ENCODE results near the gene ZNF662. TPM values are rescaled to one million over a fixed set of nuclear protein-coding genes. Genes with fewer than 3 reads are reported as not detected.

The ZNF662 gene
- total RNA-seq, 1 experiment from 2014 or later = 0.04 TPM

DNA sequence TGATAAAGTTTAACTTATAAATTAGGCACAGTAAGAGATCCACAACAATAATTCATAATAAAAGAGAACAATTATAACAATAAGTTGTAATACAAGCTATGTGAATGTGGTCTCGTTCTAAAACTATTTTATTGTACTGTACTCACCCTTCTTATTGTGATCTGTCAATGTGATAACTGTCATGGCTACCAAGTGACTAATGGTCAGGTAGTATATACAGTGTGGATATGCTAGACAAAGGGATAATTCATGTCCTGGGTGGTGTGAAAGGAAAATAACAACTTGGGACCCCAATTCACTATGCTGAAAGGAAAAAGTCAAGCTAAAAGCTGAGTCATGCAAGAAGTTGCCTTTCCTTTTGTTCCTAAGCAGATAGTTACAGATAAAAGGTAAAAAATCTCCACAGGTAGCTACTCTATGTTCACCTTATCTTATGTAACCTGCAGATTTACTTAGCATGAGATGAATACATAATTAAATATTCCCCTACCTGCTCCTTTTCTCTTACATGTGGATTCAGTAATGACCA, 19.6 kb upstream of the ZNF662 start:
- no peaks in the 10 kb centered on the region for H3K36me3 ChIP-seq (ENCODE audit: low read depth, low read length)
- no peak for TF ChIP-seq EZH2phosphoT487 (IDR thresholded peaks at IDR 0.05; ENCODE audit: borderline replicate concordance, low read length)
- no peak for TF ChIP-seq EZH2 (IDR thresholded peaks at IDR 0.05; ENCODE audit: low read length, unreplicated experiment)
- TF ChIP-seq, protein P1, sequence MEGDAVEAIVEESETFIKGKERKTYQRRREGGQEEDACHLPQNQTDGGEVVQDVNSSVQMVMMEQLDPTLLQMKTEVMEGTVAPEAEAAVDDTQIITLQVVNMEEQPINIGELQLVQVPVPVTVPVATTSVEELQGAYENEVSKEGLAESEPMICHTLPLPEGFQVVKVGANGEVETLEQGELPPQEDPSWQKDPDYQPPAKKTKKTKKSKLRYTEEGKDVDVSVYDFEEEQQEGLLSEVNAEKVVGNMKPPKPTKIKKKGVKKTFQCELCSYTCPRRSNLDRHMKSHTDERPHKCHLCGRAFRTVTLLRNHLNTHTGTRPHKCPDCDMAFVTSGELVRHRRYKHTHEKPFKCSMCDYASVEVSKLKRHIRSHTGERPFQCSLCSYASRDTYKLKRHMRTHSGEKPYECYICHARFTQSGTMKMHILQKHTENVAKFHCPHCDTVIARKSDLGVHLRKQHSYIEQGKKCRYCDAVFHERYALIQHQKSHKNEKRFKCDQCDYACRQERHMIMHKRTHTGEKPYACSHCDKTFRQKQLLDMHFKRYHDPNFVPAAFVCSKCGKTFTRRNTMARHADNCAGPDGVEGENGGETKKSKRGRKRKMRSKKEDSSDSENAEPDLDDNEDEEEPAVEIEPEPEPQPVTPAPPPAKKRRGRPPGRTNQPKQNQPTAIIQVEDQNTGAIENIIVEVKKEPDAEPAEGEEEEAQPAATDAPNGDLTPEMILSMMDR (conservative IDR thresholded peaks at IDR 0.05; ENCODE audit: low read depth, low read length) = no peak
- H3K4me1 ChIP-seq (ENCODE audit: insufficient read depth, low read length) = peaks cover 24% of the 10 kb centered on the region
- H3K27me3 ChIP-seq (ENCODE audit: low read length) = no peaks in the 10 kb centered on the region
- H3K27ac ChIP-seq (ENCODE audit: low read length) = peak overlapping the region; percentile 22; the same call in 1 of the 2 replicates
- peak overlapping the region; percentile 32; the same call in 1 of the 2 replicates for H2AFZ ChIP-seq (ENCODE audit: low read length)
- no peak overlapping the region for H3K4me2 ChIP-seq (ENCODE audit: low read length)
- no peaks in the 10 kb centered on the region for H4K20me1 ChIP-seq (ENCODE audit: low read length)
- no peaks in the 10 kb centered on the region for H3K9me2 ChIP-seq (replicated peaks; ENCODE audit: low read length)
- POLR2A ChIA-PET (ENCODE audit: unreplicated experiment) = no interaction called here
- H3K9ac ChIP-seq (ENCODE audit: low read length) = no peak overlapping the region
- no peaks in the 10 kb centered on the region for H3F3A ChIP-seq (ENCODE audit: low read length, unreplicated experiment)
- DNase-seq (peak; percentile 50), ATAC-seq (peak; percentile 61)
- BruUV-seq (replicated peaks) = no TSS peak
- H3K4me3 ChIP-seq (ENCODE audit: low read length) = no peak overlapping the region
- intact Hi-C loops (cut with micrococcal nuclease) = no loop called here
- H3K79me2 ChIP-seq (ENCODE audit: low read length) = no peaks in the 10 kb centered on the region
- H3K9me3 ChIP-seq (ENCODE audit: low read length) = no peaks in the 10 kb centered on the region
- CTCF ChIA-PET = no interaction called here

DNA sequence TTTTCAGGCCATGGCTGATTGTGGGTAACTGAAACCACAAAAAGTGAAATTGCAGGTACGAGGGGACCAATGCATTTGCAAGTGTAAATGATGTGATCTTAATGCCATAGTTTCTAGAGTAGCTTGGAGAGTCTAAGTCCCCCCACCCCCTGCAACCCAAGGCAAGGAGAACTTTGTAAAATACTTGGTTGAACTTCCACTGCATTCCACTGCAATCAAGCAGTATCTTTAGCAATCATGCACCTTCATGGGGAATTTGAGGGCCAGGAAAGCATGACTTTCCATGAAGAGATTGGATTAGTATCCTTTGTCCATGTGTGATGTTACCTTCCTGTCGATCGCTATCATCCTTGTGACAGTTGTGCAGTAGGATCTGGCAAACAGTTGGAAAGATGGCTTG, 18.9 kb upstream of the ZNF662 start:
- H3K4me2 ChIP-seq (ENCODE audit: low read length) = no peak overlapping the region
- no peaks in the 10 kb centered on the region for H4K20me1 ChIP-seq (ENCODE audit: low read length)
- no peaks in the 10 kb centered on the region for H3F3A ChIP-seq (ENCODE audit: low read length, unreplicated experiment)
- H3K9me2 ChIP-seq (replicated peaks; ENCODE audit: low read length) = no peaks in the 10 kb centered on the region
- no peak overlapping the region for H2AFZ ChIP-seq (ENCODE audit: low read length)
- no peaks in the 10 kb centered on the region for H3K36me3 ChIP-seq (ENCODE audit: low read depth, low read length)
- ChIA-PET CTCF (no interaction called here), POLR2A (ENCODE audit: unreplicated experiment) (no interaction called here)
- no peak for TF ChIP-seq EZH2 (IDR thresholded peaks at IDR 0.05; ENCODE audit: low read length, unreplicated experiment)
- TF ChIP-seq EZH2phosphoT487 (IDR thresholded peaks at IDR 0.05; ENCODE audit: borderline replicate concordance, low read length) = no peak
- TF ChIP-seq, protein P1 (conservative IDR thresholded peaks at IDR 0.05; ENCODE audit: low read depth, low read length) = no peak
- H3K9me3 ChIP-seq (ENCODE audit: low read length) = no peaks in the 10 kb centered on the region
- BruUV-seq (replicated peaks) = no TSS peak
- peaks cover 29% of the 10 kb centered on the region for H3K4me1 ChIP-seq (ENCODE audit: insufficient read depth, low read length)
- no peak overlapping the region for H3K4me3 ChIP-seq (ENCODE audit: low read length)
- no peak for DNase-seq
- H3K79me2 ChIP-seq (ENCODE audit: low read length) = no peaks in the 10 kb centered on the region
- no peak for ATAC-seq
- no peak overlapping the region for H3K9ac ChIP-seq (ENCODE audit: low read length)
- no peaks in the 10 kb centered on the region for H3K27me3 ChIP-seq (ENCODE audit: low read length)
- intact Hi-C loops (cut with micrococcal nuclease) = no loop called here
- no peak overlapping the region for H3K27ac ChIP-seq (ENCODE audit: low read length)

DNA sequence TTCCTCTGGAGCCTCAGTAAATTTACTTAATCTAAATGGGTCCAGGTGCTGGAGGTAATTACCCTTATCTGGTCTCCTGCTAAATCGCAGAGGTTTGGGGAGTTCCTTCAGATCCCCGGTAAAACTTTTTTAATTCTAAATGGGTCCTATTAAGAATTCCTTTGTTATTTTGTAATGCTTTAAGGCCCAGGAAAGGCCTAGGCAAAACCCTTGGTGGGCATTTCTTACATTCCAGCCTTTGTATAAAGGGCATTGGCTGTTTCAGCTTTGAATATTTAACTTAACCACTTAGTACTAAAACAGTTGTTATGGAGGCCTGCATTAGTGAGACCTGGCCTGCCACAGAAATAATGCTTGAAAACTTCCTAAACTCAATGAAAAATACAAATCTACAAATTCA, 14.9 kb upstream of the ZNF662 start:
- ATAC-seq (no peak), DNase-seq (no peak)
- BruUV-seq (replicated peaks) = no TSS peak
- Histone ChIP-seq H3K9me3 (ENCODE audit: low read length) (no peaks in the 10 kb centered on the region), H3K4me1 (ENCODE audit: insufficient read depth, low read length) (peaks cover 26% of the 10 kb centered on the region), H3K79me2 (ENCODE audit: low read length) (no peaks in the 10 kb centered on the region), H3K36me3 (ENCODE audit: low read depth, low read length) (no peaks in the 10 kb centered on the region), H2AFZ (ENCODE audit: low read length) (no peak overlapping the region), H3F3A (ENCODE audit: low read length, unreplicated experiment) (no peaks in the 10 kb centered on the region), H3K9ac (ENCODE audit: low read length) (no peak overlapping the region), H3K9me2 (replicated peaks; ENCODE audit: low read length) (no peaks in the 10 kb centered on the region), H3K4me3 (ENCODE audit: low read length) (no peak overlapping the region), H3K4me2 (ENCODE audit: low read length) (no peak overlapping the region), H3K27ac (ENCODE audit: low read length) (no peak overlapping the region), H4K20me1 (ENCODE audit: low read length) (no peaks in the 10 kb centered on the region), H3K27me3 (ENCODE audit: low read length) (no peaks in the 10 kb centered on the region)
- POLR2A ChIA-PET (ENCODE audit: unreplicated experiment) = no interaction called here
- intact Hi-C loops (cut with micrococcal nuclease) = no loop called here
- TF ChIP-seq EZH2phosphoT487 (IDR thresholded peaks at IDR 0.05; ENCODE audit: borderline replicate concordance, low read length) (no peak), EZH2 (IDR thresholded peaks at IDR 0.05; ENCODE audit: low read length, unreplicated experiment) (no peak)
- TF ChIP-seq, protein P1 (conservative IDR thresholded peaks at IDR 0.05; ENCODE audit: low read depth, low read length) = no peak
- CTCF ChIA-PET = no interaction called here

Measured in PC-3 (cell line).